Raji (cell line): ENCODE data around the gene INPP5A.

ENCODE experiments used
- POLR2A ChIP-seq: IDR thresholded peaks from 2 replicates; pipeline ENCODE4 v1.6.1; 2011; ENCODE audit warnings: low read depth, low read length, control low read depth; ENCODE audit not compliant: insufficient read depth

INPP5A gene

GRCh38 chr10:132607491-132607890 lies 69.9 kb downstream of the INPP5A start:
- TF ChIP-seq POLR2A: no peak

- no peak for TF ChIP-seq POLR2A
Measured at GRCh38 chr10:132607961-132608495, 70.4 kb downstream of the INPP5A start.

GRCh38 chr10:132608511-132609195 lies 71.1 kb downstream of the INPP5A start:
- TF ChIP-seq POLR2A: no peak

GRCh38 chr10:132609211-132609610 lies 71.6 kb downstream of the INPP5A start:
- no peak for TF ChIP-seq POLR2A

- no peak for TF ChIP-seq POLR2A
Measured at GRCh38 chr10:132610071-132610701, 72.6 kb downstream of the INPP5A start.

GRCh38 chr10:132611026-132611910 lies 73.7 kb downstream of the INPP5A start:
- no peak for TF ChIP-seq POLR2A

- TF ChIP-seq POLR2A: no peak
Measured at GRCh38 chr10:132611986-132612385, 74.4 kb downstream of the INPP5A start.

- no peak for TF ChIP-seq POLR2A
Measured at GRCh38 chr10:132612571-132613504, 75.3 kb downstream of the INPP5A start.

GRCh38 chr10:132613566-132614348 lies 76.2 kb downstream of the INPP5A start:
- TF ChIP-seq POLR2A: no peak

- TF ChIP-seq POLR2A: no peak
Measured at GRCh38 chr10:132614431-132615340, 77.1 kb downstream of the INPP5A start.

- TF ChIP-seq POLR2A: no peak
Measured at GRCh38 chr10:132615341-132616169, 78.0 kb downstream of the INPP5A start.
